Peyer's patch (tissue), 4 donors: Measurements from ENCODE around the gene DUSP11. TPM values are rescaled to one million over a fixed set of nuclear protein-coding genes. Genes with fewer than 3 reads are reported as not detected.

Experiments used
- total RNA-seq, 4 donors: library from RNA; depleted of rRNA; stranded (reverse); fragments of >200 nt; gene quantifications; one replicate each; pipeline ENCODE4 v1.1.0, GENCODE V29; 2016

DUSP11 gene
- total RNA-seq, 4 donors from 2014 or later, result 25.6 to 36.3 (median 26.8) TPM

Other genes starting within 250 kb of the DUSP11 start
- gene NAT8, start 137.7 kb downstream of the DUSP11 start, total RNA-seq, result 10 to 100 TPM in 1 of 4 donors, 1 to 10 TPM in 2, not detected in 1; 8.5 to 25.4 (median 9.2) TPM
- 10 to 100 TPM; 17.3 to 28.5 (median 19.2) TPM for gene TPRKB, start 42.8 kb downstream of the DUSP11 start, total RNA-seq
- not detected for gene C2orf78, start 4.1 kb upstream of the DUSP11 start, total RNA-seq
- gene STAMBP, start 48.9 kb upstream of the DUSP11 start, total RNA-seq, result 10 to 100 TPM; 25.4 to 61.9 (median 44.3) TPM
- gene ACTG2, start 112.9 kb upstream of the DUSP11 start, total RNA-seq, result 100 to 1,000 TPM in 1 of 4 donors, 10 to 100 TPM in 3; 27.5 to 140 (median 40.0) TPM
- 10 to 100 TPM; 24.2 to 44.5 (median 39.7) TPM for gene DGUOK, start 146.8 kb upstream of the DUSP11 start, total RNA-seq
- 10 to 100 TPM; 18.2 to 38.7 (median 27.0) TPM for gene TET3, start 204.8 kb upstream of the DUSP11 start, total RNA-seq